GM21526 (cell line): ENCODE data around the gene TTC21A.
"Not testable (repeated sequence)": the region's sequence is repeated elsewhere in the genome, so short reads cannot be mapped to it uniquely, and the experiment has no call there.

Experiments used
- ATAC-seq: cut with Tn5 transposase; IDR thresholded peaks from one replicate; pipeline ENCODE4 v1.9.1; 2021; ENCODE audit warnings: moderate library complexity; ENCODE audit not compliant: unreplicated experiment, low FRiP score

TTC21A gene

GRCh38 chr3:39148435-39149058 lies 41.1 kb downstream of the TTC21A start:
- ATAC-seq: no peak

- no peak for ATAC-seq
Observed at GRCh38 chr3:39149059-39149455, 41.6 kb downstream of the TTC21A start.

GRCh38 chr3:39149498-39150147 lies 42.1 kb downstream of the TTC21A start:
- ATAC-seq: no peak

- ATAC-seq: no peak
Observed at GRCh38 chr3:39150148-39150802, 42.8 kb downstream of the TTC21A start.

- ATAC-seq: no peak
Observed at GRCh38 chr3:39150803-39151631, 43.5 kb downstream of the TTC21A start.

- no peak for ATAC-seq
Observed at GRCh38 chr3:39153977-39154279, 46.4 kb downstream of the TTC21A start.

- no peak for ATAC-seq
Observed at GRCh38 chr3:39154280-39155021, 47.0 kb downstream of the TTC21A start.

- ATAC-seq: no peak
Observed at GRCh38 chr3:39156421-39156820, 48.9 kb downstream of the TTC21A start.

- no peak for ATAC-seq
Observed at GRCh38 chr3:39157359-39157758, 49.9 kb downstream of the TTC21A start.

- no peak for ATAC-seq
Observed at GRCh38 chr3:39158148-39158715, 50.8 kb downstream of the TTC21A start.

- no peak for ATAC-seq
Observed at GRCh38 chr3:39164414-39164813, 56.9 kb downstream of the TTC21A start.

- ATAC-seq: no peak
Observed at GRCh38 chr3:39165518-39165917, 58.0 kb downstream of the TTC21A start.

- ATAC-seq: no peak
Observed at GRCh38 chr3:39166134-39166710, 58.7 kb downstream of the TTC21A start.

GRCh38 chr3:39166932-39167532 lies 59.6 kb downstream of the TTC21A start:
- ATAC-seq: no peak

- no peak for ATAC-seq
Observed at GRCh38 chr3:39168156-39168780, 60.8 kb downstream of the TTC21A start.

- no peak for ATAC-seq
Observed at GRCh38 chr3:39169712-39170111, 62.2 kb downstream of the TTC21A start.

GRCh38 chr3:39170461-39170860 lies 63.0 kb downstream of the TTC21A start:
- no peak for ATAC-seq

- ATAC-seq: not testable (repeated sequence)
Observed at GRCh38 chr3:39170877-39171276, 63.4 kb downstream of the TTC21A start.

- no peak for ATAC-seq
Observed at GRCh38 chr3:39171860-39172259, 64.4 kb downstream of the TTC21A start.
